Measurements from ENCODE around the gene CACNA1B.

The CACNA1B gene

GRCh38 chr9:137975936-137976565 is 98.5 kb downstream of the CACNA1B start:
- no peak for DNase-seq (ENCODE audit: extremely low spot score, insufficient read length, low read depth)
- no peak for FAIRE-seq

- FAIRE-seq (no peak), DNase-seq (ENCODE audit: extremely low spot score, insufficient read length, low read depth) (no peak)
These were observed 100.1 kb downstream of the CACNA1B start for GRCh38 chr9:137977571-137978261.

GRCh38 chr9:137978262-137978714 is 100.7 kb downstream of the CACNA1B start:
- DNase-seq (ENCODE audit: extremely low spot score, insufficient read length, low read depth) = no peak
- FAIRE-seq = no peak

- no peak for FAIRE-seq
- no peak for DNase-seq (ENCODE audit: extremely low spot score, insufficient read length, low read depth)
These were observed 104.6 kb downstream of the CACNA1B start for GRCh38 chr9:137982200-137982599.

GRCh38 chr9:137984005-137984404 is 106.4 kb downstream of the CACNA1B start:
- DNase-seq (ENCODE audit: extremely low spot score, insufficient read length, low read depth) (no peak), FAIRE-seq (no peak)

- no peak for FAIRE-seq
- DNase-seq (ENCODE audit: extremely low spot score, insufficient read length, low read depth) = no peak
These were observed 107.1 kb downstream of the CACNA1B start for GRCh38 chr9:137984520-137985257.

GRCh38 chr9:137985637-137986071 is 108.1 kb downstream of the CACNA1B start:
- FAIRE-seq (no peak), DNase-seq (ENCODE audit: extremely low spot score, insufficient read length, low read depth) (no peak)

GRCh38 chr9:137986268-137987099 is 108.9 kb downstream of the CACNA1B start:
- DNase-seq (ENCODE audit: extremely low spot score, insufficient read length, low read depth) = no peak
- FAIRE-seq = no peak

GRCh38 chr9:137987244-137988030 is 109.9 kb downstream of the CACNA1B start:
- FAIRE-seq (no peak), DNase-seq (ENCODE audit: extremely low spot score, insufficient read length, low read depth) (no peak)

- FAIRE-seq (no peak), DNase-seq (ENCODE audit: extremely low spot score, insufficient read length, low read depth) (no peak)
These were observed 110.5 kb downstream of the CACNA1B start for GRCh38 chr9:137988051-137988450.

GRCh38 chr9:137988701-137989100 is 111.1 kb downstream of the CACNA1B start:
- FAIRE-seq = no peak
- DNase-seq (ENCODE audit: extremely low spot score, insufficient read length, low read depth) = no peak

- DNase-seq (ENCODE audit: extremely low spot score, insufficient read length, low read depth) (no peak), FAIRE-seq (no peak)
These were observed 111.6 kb downstream of the CACNA1B start for GRCh38 chr9:137989156-137989555.

GRCh38 chr9:137989999-137990715 is 112.6 kb downstream of the CACNA1B start:
- no peak for DNase-seq (ENCODE audit: extremely low spot score, insufficient read length, low read depth)
- FAIRE-seq = no peak

GRCh38 chr9:138003485-138004190 is 126.1 kb downstream of the CACNA1B start:
- FAIRE-seq (no peak), DNase-seq (ENCODE audit: extremely low spot score, insufficient read length, low read depth) (no peak)

- FAIRE-seq (no peak), DNase-seq (ENCODE audit: extremely low spot score, insufficient read length, low read depth) (no peak)
These were observed 129.1 kb downstream of the CACNA1B start for GRCh38 chr9:138006576-138007233.

- FAIRE-seq (no peak), DNase-seq (ENCODE audit: extremely low spot score, insufficient read length, low read depth) (no peak)
These were observed 130.0 kb downstream of the CACNA1B start for GRCh38 chr9:138007566-138007917.

- no peak for FAIRE-seq
These were observed 130.6 kb downstream of the CACNA1B start for GRCh38 chr9:138007918-138008841.

More at GRCh38 chr9:138007918-138008841, 130.6 kb downstream of the CACNA1B start:
- no peak for DNase-seq (ENCODE audit: extremely low spot score, insufficient read length, low read depth)

All from GM18507 (cell line).